Panc1 (cell line): ENCODE data around the gene CTF1. TPM values are rescaled to one million over a fixed set of nuclear protein-coding genes. Genes with fewer than 3 reads are reported as not detected.
A peak's percentile ranks its signal among the peaks of the same experiment; 100 is the strongest.

Experiments
- ATAC-seq: fragments of 200-7000 bp; cut with Tn5 transposase; 2 replicates; pipeline ENCODE4 v1.9.1; 2020; ENCODE audit warnings: mild to moderate bottlenecking, moderate library complexity
- BruUV-seq: library from RNA; stranded (reverse); fragments of 400-500 nt; replicated peaks from 2 replicates; lab custom pipeline; 2021; lab: Mats Ljungman, UMichigan
- CTCF ChIA-PET: fragments of 300-600 bp; sonication (Branson Sonifier 250); formaldehyde crosslinking; loops from one replicate; lab custom pipeline; 2022; ENCODE audit warnings: antibody characterized with exemption; lab: Charles Lee
- POLR2A ChIA-PET: fragments of 300-600 bp; sonication (Branson Sonifier 250); formaldehyde crosslinking; loops from one replicate; lab custom pipeline; 2022; ENCODE audit warnings: antibody characterized with exemption; lab: Charles Lee
- DNase-seq: peaks from one replicate; pipeline ENCODE4 v3.0.0-alpha.2; 2010; ENCODE audit warnings: low read depth, low spot score
- H3K27ac ChIP-seq: 2 replicates; pipeline ENCODE4 v1.5.1; 2011; ENCODE audit warnings: mild to moderate bottlenecking, low read length, inconsistent platforms
- H3K27me3 ChIP-seq: fragments of 200-500 bp; sonication (Bioruptor generic); 2 replicates; pipeline ENCODE4 v1.6.0; 2014; ENCODE audit warnings: low read length, inconsistent platforms; ENCODE audit not compliant: control insufficient read depth, insufficient read depth
- H3K36me3 ChIP-seq: fragments of 200-500 bp; sonication (Bioruptor generic); 2 replicates; pipeline ENCODE4 v1.5.1; 2014; ENCODE audit warnings: inconsistent platforms, mild to moderate bottlenecking, low read length, moderate library complexity; ENCODE audit not compliant: control insufficient read depth, insufficient read depth
- H3K4me1 ChIP-seq: 2 replicates; pipeline ENCODE4 v1.5.1; 2011; ENCODE audit warnings: inconsistent platforms, mild to moderate bottlenecking, low read length, moderate library complexity; ENCODE audit not compliant: control insufficient read depth, insufficient read depth
- H3K4me3 ChIP-seq, 2 experiments: 2 replicates each; pipeline ENCODE4 v1.5.1; 2011 to 2012; ENCODE audit warnings: low read depth in 2 of 2, low read length in 2 of 2, mild to moderate bottlenecking in 2 of 2, inconsistent platforms in 1 of 2, moderate library complexity in 1 of 2
- H3K9me3 ChIP-seq: fragments of 200-500 bp; sonication (Bioruptor generic); 2 replicates; pipeline ENCODE4 v1.5.1; 2014; ENCODE audit warnings: low read depth, mild to moderate bottlenecking, inconsistent platforms, low read length, moderate library complexity; ENCODE audit not compliant: control insufficient read depth, insufficient read depth
- CTCF ChIP-seq: fragments of 450-650 bp; IDR thresholded peaks from 2 replicates; pipeline ENCODE4 v1.5.1; 2017; ENCODE audit warnings: mild to moderate bottlenecking
- POLR2AphosphoS5 ChIP-seq: IDR thresholded peaks from 2 replicates; pipeline ENCODE4 v1.6.1; 2012; ENCODE audit warnings: mild to moderate bottlenecking, low read depth, low read length, moderate library complexity
- REST ChIP-seq, 2 experiments: IDR thresholded peaks; 2 replicates each; pipeline ENCODE4 v1.6.1; 2011 to 2012; ENCODE audit warnings: low read depth in 2 of 2, control low read depth in 1 of 2, low read length in 1 of 2, mild to moderate bottlenecking in 1 of 2, moderate library complexity in 1 of 2; ENCODE audit not compliant: insufficient read depth in 1 of 2
- SIN3A ChIP-seq: IDR thresholded peaks from 2 replicates; pipeline ENCODE4 v1.6.1; 2012; ENCODE audit warnings: low read depth, mild to moderate bottlenecking, low read length, moderate library complexity, borderline replicate concordance; ENCODE audit not compliant: insufficient read depth
- TCF7L2 ChIP-seq: IDR thresholded peaks from 2 replicates; pipeline ENCODE4 v1.6.1; 2011; ENCODE audit warnings: mild to moderate bottlenecking, low read depth, low read length, inconsistent platforms
- in situ Hi-C: cut with HindIII; loops from 2 replicates; pipeline ENCODE4 v1.10.0; 2016; ENCODE audit warnings: low sequenced_read_pairs, low pct_unique_long_range_greater_than_20kb
- intact Hi-C: fragments of 100-400 bp; cut with micrococcal nuclease; formaldehyde crosslinking; loops from one replicate; pipeline ENCODE4 v1.10.0; 2022; ENCODE audit not compliant: unreplicated experiment
- total RNA-seq: library from RNA; stranded (reverse); gene quantifications from one replicate; pipeline ENCODE4 v1.2.1, GENCODE V29; 2021; ENCODE audit not compliant: unreplicated experiment

The CTF1 gene
- total RNA-seq, 1 experiment from 2014 or later: 2.9 TPM

GRCh38 chr16:30950516-30951065 is 54.2 kb downstream of the CTF1 start:
- no peak for ATAC-seq
- no peaks in the 10 kb centered on the region for H3K27me3 ChIP-seq
- peaks cover 43% of the 10 kb centered on the region for H3K4me1 ChIP-seq
- H3K27ac ChIP-seq: peak overlapping the region; percentile 95
- TF ChIP-seq SIN3A: no peak
- TF ChIP-seq CTCF: no peak
- TF ChIP-seq TCF7L2: no peak
- TF ChIP-seq POLR2AphosphoS5: no peak; the same call in none of the 2 replicates
- no peak for TF ChIP-seq REST (IDR thresholded peaks at IDR 0.05; ENCODE audit: insufficient read depth in 1 of 2, low read depth in 2 of 2, low read length in 1 of 2)
- H3K9me3 ChIP-seq: no peaks in the 10 kb centered on the region
- intact Hi-C loops (loop anchor here (5.0 kb wide), 1 partner anchor 147 kb away; no protein-coding TSS in a partner anchor), in situ Hi-C loops (no loop called here)
- POLR2A ChIA-PET: interaction anchor here (1.0 kb wide), 1 partner anchor 17 kb away, joined by 4 read pairs; no protein-coding TSS in a partner anchor
- no TSS peak for BruUV-seq
- CTCF ChIA-PET: interaction anchor here (0.5 kb wide), 1 partner anchor 11 kb away, joined by 7 read pairs; no protein-coding TSS in a partner anchor
- no peak for DNase-seq
- H3K4me3 ChIP-seq: peak overlapping the region; percentile 82 to 92
- H3K36me3 ChIP-seq: no peaks in the 10 kb centered on the region; the same call in 1 of the 2 replicates

DNA sequence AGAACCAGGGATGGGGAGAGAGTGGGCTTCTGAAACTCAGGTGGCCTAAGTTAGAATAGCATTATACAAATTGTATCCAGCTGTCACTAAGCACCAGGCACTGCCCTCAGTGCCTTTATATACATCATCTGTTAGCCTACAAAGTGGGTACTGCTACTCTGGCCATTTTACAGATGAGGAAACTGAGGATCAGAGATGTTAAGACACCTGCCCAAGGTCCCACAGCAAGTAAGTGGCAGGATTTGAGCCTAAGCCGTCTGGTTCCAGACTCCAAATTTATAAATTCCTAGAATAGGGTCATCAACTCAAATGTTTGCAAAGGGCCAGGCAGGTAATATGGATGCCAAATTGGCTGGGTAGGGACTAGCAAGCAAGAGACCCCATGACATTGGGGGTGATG is 54.8 kb downstream of the CTF1 start:
- Histone ChIP-seq H3K36me3 (no peaks in the 10 kb centered on the region; the same call in 1 of the 2 replicates), H3K4me1 (peaks cover 43% of the 10 kb centered on the region), H3K4me3 (no peak overlapping the region), H3K27ac (no peak overlapping the region), H3K27me3 (no peaks in the 10 kb centered on the region), H3K9me3 (no peaks in the 10 kb centered on the region)
- ChIA-PET CTCF (no interaction called here), POLR2A (no interaction called here)
- no peak for TF ChIP-seq TCF7L2
- TF ChIP-seq POLR2AphosphoS5: no peak
- no peak for TF ChIP-seq REST (IDR thresholded peaks at IDR 0.05; ENCODE audit: insufficient read depth in 1 of 2, low read depth in 2 of 2, low read length in 1 of 2)
- TF ChIP-seq SIN3A: no peak
- no peak for TF ChIP-seq CTCF
- ATAC-seq (no peak), DNase-seq (no peak)
- BruUV-seq: no TSS peak
- in situ Hi-C loops (no loop called here), intact Hi-C loops (loop anchor here (5.0 kb wide), 1 partner anchor 146 kb away; no protein-coding TSS in a partner anchor)
